GM12864 (cell line): ENCODE data around the gene DDX3Y.

Experiments used
- DNase-seq: peaks from one replicate; pipeline ENCODE4 v3.0.0-alpha.2; 2011; ENCODE audit warnings: low read depth
- H3K4me3 ChIP-seq: 2 replicates; pipeline ENCODE4 v1.5.1; 2011; ENCODE audit warnings: mild to moderate bottlenecking, low read depth, low read length, control low read depth
- TF ChIP-seq, protein P1 (sequence below): IDR thresholded peaks from 2 replicates; pipeline ENCODE4 v1.5.1; 2011; ENCODE audit warnings: low read depth, mild to moderate bottlenecking, moderate library complexity, low read length, control low read depth, inconsistent platforms; ENCODE audit errors: missing control alignments

The DDX3Y gene

GRCh38 chrY:12905895-12906294 lies 1.2 kb downstream of the DDX3Y start:
- DNase-seq, result no peak
- H3K4me3 ChIP-seq, result peak overlapping the region; percentile 82
- TF ChIP-seq, protein P1, sequence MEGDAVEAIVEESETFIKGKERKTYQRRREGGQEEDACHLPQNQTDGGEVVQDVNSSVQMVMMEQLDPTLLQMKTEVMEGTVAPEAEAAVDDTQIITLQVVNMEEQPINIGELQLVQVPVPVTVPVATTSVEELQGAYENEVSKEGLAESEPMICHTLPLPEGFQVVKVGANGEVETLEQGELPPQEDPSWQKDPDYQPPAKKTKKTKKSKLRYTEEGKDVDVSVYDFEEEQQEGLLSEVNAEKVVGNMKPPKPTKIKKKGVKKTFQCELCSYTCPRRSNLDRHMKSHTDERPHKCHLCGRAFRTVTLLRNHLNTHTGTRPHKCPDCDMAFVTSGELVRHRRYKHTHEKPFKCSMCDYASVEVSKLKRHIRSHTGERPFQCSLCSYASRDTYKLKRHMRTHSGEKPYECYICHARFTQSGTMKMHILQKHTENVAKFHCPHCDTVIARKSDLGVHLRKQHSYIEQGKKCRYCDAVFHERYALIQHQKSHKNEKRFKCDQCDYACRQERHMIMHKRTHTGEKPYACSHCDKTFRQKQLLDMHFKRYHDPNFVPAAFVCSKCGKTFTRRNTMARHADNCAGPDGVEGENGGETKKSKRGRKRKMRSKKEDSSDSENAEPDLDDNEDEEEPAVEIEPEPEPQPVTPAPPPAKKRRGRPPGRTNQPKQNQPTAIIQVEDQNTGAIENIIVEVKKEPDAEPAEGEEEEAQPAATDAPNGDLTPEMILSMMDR, result no peak

DNA sequence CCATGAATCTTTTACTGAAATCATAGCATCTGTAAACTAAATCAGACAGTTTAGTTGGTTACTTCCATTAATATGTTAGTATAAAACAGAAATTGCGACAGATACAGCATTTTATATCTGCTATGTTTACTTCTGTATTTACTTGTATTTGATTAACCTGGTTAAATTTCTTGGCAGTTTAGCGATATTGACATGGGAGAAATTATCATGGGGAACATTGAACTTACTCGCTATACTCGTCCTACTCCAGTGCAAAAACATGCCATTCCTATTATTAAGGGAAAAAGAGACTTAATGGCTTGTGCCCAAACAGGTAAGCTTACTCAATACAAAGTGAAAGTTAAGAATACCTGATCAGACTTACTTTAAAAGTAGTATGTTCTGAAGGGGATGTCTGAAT lies 8.9 kb downstream of the DDX3Y start:
- DNase-seq, result no peak
- H3K4me3 ChIP-seq, result no peak overlapping the region
- TF ChIP-seq, protein P1, result no peak

GRCh38 chrY:12928043-12928442 lies 23.4 kb downstream of the DDX3Y start:
- DNase-seq, result no peak
- TF ChIP-seq, protein P1, result no peak
- H3K4me3 ChIP-seq, result no peak overlapping the region

DNA sequence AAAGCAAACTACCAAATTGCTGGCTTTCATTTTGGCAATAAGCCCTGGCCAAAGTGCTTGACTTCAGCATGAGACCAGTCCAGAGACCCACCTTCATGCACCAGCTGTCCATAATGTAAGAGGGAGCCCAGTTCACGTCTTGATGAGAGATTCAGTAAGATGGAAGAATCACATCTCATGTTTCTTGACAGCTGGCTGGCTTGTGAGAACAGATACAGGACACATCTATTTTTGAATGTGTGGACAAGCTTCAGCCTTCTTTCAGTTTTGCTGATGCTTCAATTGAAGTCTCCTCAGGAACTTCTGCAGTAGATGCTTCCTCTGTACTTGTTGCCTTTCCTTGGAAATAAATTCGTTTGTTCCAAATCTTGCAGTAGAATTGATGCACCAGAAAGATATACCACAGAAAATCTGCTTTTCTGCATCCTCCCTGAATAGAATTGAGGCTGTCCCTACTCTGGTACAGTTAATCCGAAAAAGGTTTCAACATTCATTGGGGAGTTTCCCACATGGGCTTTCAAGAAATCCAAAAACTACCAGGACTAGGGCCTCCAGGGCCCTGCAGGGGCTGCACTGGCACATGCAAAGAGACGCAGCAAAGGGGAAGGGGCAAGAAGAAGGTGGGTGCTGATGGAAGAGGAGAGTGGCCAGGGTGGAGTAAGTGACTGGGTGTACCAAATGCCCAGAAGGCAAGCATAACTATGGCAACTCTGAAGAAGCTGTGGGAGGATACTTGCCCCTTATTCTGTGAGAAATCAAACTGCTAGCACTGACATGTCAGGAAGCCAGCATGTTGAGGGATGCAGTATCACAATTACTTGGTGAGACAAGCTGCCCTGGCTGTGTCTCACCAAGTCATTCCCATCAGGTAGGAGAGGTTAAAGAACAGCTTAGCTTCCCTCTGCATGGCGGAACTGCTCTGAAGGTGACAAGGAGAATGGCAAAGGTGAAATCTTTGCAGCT lies 37.3 kb downstream of the DDX3Y start:
- TF ChIP-seq, protein P1, result no peak
- DNase-seq, result peak; percentile 35
- H3K4me3 ChIP-seq, result no peak overlapping the region; the same call in 1 of the 2 replicates
